ENCODE data around the gene CNN3. TPM values are rescaled to one million over a fixed set of nuclear protein-coding genes. Genes with fewer than 3 reads are reported as not detected.

Gene CNN3
- total RNA-seq, 2 experiments from 2014 or later: 3.5 to 4.6 TPM

DNA sequence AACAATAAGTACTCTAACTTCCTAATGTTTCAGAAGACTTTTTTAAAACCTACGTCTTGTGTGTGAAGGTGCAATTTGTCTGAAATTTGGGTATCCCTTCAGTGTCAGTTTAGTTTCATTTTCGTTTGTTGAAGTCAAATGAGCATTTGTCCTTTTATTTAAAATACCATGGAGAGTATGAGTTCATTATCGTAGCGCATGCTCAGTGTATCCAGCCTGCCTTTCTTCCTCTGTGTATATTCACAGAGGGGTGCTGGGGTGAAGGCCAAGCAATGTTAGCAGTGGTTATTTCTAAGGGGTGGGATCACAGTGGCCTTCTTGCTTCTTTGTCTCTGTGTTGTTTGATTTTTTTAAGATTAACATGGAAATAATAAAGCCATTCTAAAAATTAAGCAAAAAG lies 43.2 kb downstream of the CNN3 start:
- DNase-seq: no peak
- Mint-ChIP-seq H3K4me1 (peaks cover 10% of the 10 kb centered on the region), H3K27ac (peak overlapping the region; percentile 47), H3K36me3 (no peaks in the 10 kb centered on the region), H3K4me3 (peak overlapping the region; percentile 14), H3K27me3 (no peaks in the 10 kb centered on the region), H3K9me3 (ENCODE audit: low read depth) (no peaks in the 10 kb centered on the region)
- CTCF ChIA-PET: interaction anchor here (1.4 kb wide), 1 partner anchor 158 kb away, joined by 3 read pairs; no protein-coding TSS in a partner anchor
- ATAC-seq: peak; percentile 72

DNA sequence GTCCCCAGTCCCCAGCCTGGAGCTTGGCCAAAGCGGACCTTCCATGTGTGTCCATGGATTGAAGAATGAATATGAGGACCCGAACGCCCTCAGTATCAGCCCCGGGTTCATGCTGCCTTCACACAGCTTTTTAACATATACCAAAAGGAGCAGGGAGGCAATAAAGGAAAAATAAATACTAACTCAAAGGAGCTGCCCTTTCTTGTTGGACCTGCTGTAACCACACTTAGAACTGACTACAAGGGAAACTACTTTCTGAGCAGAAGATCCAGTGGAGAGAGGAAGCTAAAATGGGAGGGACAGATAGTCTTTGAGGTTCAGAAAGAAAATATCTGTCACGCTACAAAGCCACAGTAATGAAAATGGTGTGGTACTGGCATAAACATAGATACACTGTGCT lies 48.6 kb downstream of the CNN3 start:
- H3K27me3 Mint-ChIP-seq: peaks cover 3% of the 10 kb centered on the region
- H3K4me3 Mint-ChIP-seq: no peak overlapping the region
- no peak overlapping the region for H3K27ac Mint-ChIP-seq
- ATAC-seq (no peak), DNase-seq (no peak)
- H3K4me1 Mint-ChIP-seq: peaks cover 15% of the 10 kb centered on the region
- no peaks in the 10 kb centered on the region for H3K36me3 Mint-ChIP-seq
- CTCF ChIA-PET: no interaction called here
- H3K9me3 Mint-ChIP-seq (ENCODE audit: low read depth): no peaks in the 10 kb centered on the region

DNA sequence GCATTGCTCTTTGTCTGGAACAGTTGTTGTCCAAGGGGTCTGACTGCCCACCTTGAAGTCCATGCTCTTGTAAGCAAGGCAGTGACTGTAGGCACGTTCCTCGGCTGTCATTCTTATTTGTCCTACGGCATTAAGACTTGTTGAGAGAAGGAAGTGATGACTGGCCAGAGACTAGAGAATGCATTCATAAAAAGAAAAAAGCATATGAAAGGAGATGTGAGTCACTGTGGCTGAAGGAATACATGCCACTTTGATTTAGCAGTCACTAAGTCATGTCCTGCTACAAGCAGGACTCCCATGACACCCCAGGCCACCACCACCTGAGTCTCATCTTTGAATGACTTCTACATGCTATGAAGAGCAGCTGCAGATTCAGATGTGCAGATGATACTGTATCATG lies 50.5 kb downstream of the CNN3 start:
- peaks cover 9% of the 10 kb centered on the region for H3K4me1 Mint-ChIP-seq
- peaks cover 3% of the 10 kb centered on the region for H3K27me3 Mint-ChIP-seq
- no peak overlapping the region for H3K4me3 Mint-ChIP-seq
- CTCF ChIA-PET: interaction anchor here (1.3 to 1.4 kb wide), 2 partner anchors 9 to 22 kb away, joined by 3 to 7 read pairs; no protein-coding TSS in a partner anchor
- H3K9me3 Mint-ChIP-seq (ENCODE audit: low read depth): no peaks in the 10 kb centered on the region
- ATAC-seq (no peak), DNase-seq (no peak)
- no peak overlapping the region for H3K27ac Mint-ChIP-seq
- H3K36me3 Mint-ChIP-seq: no peaks in the 10 kb centered on the region

DNA sequence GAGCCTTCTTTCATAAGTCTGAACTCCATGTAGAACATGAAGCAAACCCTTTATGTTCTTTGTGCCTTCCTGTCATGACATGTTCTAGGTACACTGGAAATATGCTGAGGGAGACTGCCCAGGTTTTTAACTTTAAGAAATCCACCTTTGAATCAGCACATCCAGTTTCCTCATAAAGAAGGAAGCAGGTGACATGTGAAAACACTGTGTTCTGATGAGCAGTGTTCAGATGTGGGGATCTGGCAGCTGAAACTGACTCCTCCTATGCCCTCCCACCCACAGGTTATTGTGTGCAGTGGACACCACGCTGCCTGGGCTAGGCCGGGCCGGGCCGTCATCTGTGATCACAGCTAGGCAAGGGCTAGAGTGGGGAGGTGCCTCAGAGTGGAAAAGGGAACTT lies 51.1 kb downstream of the CNN3 start:
- CTCF ChIA-PET: interaction anchor here (1.3 to 1.4 kb wide), 2 partner anchors 10 to 21 kb away, joined by 3 to 7 read pairs; no protein-coding TSS in a partner anchor
- ATAC-seq: no peak
- Mint-ChIP-seq H3K36me3 (no peaks in the 10 kb centered on the region), H3K9me3 (ENCODE audit: low read depth) (no peaks in the 10 kb centered on the region), H3K27ac (no peak overlapping the region), H3K27me3 (peaks cover 3% of the 10 kb centered on the region), H3K4me1 (peaks cover 9% of the 10 kb centered on the region), H3K4me3 (no peak overlapping the region)
- no peak for DNase-seq

DNA sequence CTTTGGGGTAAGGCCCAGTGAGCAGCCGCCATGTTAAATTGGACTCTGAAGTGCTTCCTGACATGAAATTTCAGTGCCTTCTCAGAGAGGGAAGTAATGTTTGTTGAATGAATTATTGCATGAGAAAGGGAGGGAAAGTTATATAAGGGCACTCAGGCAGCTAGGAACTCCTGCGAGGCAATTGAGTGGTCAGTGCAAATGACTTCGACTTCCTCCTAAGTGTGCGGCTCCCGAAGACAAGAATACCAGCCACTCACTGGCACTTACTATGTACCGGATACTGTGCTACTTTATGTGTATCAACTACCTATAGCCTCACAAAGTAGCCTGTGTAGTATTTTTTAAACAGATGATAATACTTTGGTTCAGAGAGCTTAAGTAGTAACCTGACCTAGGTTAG lies 52.5 kb downstream of the CNN3 start:
- ATAC-seq (no peak), DNase-seq (no peak)
- H3K27ac Mint-ChIP-seq: no peak overlapping the region
- no peaks in the 10 kb centered on the region for H3K36me3 Mint-ChIP-seq
- H3K9me3 Mint-ChIP-seq (ENCODE audit: low read depth): no peaks in the 10 kb centered on the region
- H3K4me1 Mint-ChIP-seq: peaks cover 9% of the 10 kb centered on the region
- peaks cover 4% of the 10 kb centered on the region for H3K27me3 Mint-ChIP-seq
- CTCF ChIA-PET: interaction anchor here (0.8 to 1.1 kb wide), 2 partner anchors 19 to 20 kb away, joined by 3 read pairs; no protein-coding TSS in a partner anchor
- H3K4me3 Mint-ChIP-seq: no peak overlapping the region

DNA sequence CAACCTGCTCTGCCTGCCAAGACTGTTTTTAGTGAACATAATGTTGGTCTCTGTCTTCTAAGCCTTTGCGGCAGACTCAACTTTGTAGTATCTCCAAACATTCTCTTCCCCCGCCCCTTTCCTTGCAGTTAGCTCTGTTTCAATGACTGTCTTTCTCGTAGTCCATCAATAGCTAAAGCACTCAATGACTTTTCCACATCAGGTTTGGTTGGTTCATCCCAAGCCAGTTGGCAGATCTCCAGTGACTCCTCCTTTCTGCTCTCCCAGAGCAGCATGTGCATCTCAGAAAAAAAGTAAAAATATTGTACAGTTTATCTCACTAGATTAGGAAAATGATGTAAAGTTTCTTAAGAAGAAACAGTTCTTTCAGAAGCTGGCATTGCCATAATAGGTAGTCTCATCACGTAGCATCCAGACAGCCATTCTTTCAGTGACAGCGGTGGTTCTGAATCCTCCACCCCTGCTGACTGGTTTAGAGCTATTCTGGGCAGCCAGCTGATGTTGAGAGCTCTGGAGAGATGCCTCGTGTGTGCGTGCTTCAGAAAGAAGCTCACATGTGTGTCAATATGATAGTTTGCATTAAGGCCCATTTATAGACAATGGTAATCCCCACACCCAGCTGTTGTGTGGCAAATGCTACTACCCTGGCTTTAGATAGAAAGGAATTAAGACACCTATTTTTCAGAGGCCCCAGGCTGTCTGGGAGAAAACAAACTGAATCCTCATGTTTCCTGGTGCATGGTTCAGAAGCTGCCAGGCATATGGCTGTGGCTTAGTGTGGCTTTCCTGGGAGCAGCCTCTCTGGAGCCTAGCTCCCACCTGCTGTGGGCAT lies 53.2 kb downstream of the CNN3 start:
- H3K4me3 Mint-ChIP-seq: no peak overlapping the region
- CTCF ChIA-PET: interaction anchor here (0.8 to 1.1 kb wide), 2 partner anchors 18 to 20 kb away, joined by 3 read pairs; no protein-coding TSS in a partner anchor
- no peak overlapping the region for H3K27ac Mint-ChIP-seq
- no peaks in the 10 kb centered on the region for H3K36me3 Mint-ChIP-seq
- H3K4me1 Mint-ChIP-seq: peaks cover 9% of the 10 kb centered on the region
- no peaks in the 10 kb centered on the region for H3K9me3 Mint-ChIP-seq (ENCODE audit: low read depth)
- no peak for ATAC-seq
- no peak for DNase-seq
- peaks cover 7% of the 10 kb centered on the region for H3K27me3 Mint-ChIP-seq

DNA sequence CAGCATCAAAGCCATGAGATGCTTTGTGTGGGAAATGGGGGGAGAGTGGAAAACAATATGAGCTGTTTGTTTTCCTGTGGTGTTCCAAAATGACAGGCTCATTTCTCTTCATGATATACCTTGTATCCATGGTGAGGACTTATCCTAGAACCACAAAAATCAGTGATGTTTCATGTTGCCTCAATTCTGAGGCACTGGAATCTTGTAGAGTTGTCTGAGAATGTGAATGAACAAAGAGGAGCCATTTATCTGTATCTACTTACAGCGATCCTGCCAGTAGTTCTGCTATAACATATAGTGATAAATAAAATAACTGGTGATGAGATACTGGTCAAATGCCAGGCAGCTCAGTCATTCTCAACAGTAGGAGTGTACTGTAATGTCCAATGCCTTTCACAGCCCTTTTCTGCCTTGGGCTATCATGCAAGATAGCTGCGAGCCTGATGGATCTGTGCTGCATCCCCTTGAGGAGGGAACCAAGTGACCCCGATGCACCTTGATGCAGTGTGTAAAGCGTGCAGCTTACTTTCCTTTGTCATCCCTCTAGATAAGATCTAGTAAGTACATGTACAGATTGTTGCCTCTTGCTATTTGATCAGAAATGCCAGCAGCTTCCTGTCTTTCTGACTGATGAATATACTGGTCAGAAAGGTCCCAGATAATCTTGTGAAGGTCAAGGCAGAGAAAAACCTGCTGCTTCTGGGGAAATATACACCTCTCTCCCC lies 54.0 kb downstream of the CNN3 start:
- CTCF ChIA-PET: interaction anchor here (1.1 kb wide), 1 partner anchor 19 kb away, joined by 3 read pairs; no protein-coding TSS in a partner anchor
- Mint-ChIP-seq H3K4me3 (no peak overlapping the region), H3K9me3 (ENCODE audit: low read depth) (no peaks in the 10 kb centered on the region), H3K36me3 (no peaks in the 10 kb centered on the region), H3K27ac (no peak overlapping the region), H3K27me3 (peaks cover 7% of the 10 kb centered on the region), H3K4me1 (peaks cover 9% of the 10 kb centered on the region)
- no peak for DNase-seq
- no peak for ATAC-seq

DNA sequence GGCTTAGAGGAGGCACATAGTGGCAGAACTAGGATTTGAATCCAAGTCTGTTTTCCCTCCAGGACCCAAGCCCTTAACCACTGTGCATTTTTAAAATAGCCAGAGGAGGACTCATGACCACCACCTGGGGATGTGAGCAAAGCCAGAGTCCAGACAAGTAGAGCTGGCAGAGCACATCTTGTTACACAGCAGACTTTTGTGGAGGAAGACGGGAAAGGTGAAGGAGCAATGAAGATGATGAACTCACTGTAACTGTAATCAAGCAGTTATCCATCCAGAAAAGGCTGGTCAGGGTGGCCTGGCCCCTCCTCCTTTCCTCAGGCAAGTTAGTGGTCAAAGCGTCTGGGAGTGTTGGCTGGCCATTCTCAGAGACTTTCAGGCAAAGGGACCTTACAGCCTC lies 55.9 kb downstream of the CNN3 start:
- H3K4me3 Mint-ChIP-seq: no peak overlapping the region
- ATAC-seq (no peak), DNase-seq (no peak)
- H3K4me1 Mint-ChIP-seq: peaks cover 6% of the 10 kb centered on the region
- no peaks in the 10 kb centered on the region for H3K36me3 Mint-ChIP-seq
- CTCF ChIA-PET: no interaction called here
- H3K9me3 Mint-ChIP-seq (ENCODE audit: low read depth): no peaks in the 10 kb centered on the region
- H3K27me3 Mint-ChIP-seq: peaks cover 4% of the 10 kb centered on the region
- no peak overlapping the region for H3K27ac Mint-ChIP-seq

DNA sequence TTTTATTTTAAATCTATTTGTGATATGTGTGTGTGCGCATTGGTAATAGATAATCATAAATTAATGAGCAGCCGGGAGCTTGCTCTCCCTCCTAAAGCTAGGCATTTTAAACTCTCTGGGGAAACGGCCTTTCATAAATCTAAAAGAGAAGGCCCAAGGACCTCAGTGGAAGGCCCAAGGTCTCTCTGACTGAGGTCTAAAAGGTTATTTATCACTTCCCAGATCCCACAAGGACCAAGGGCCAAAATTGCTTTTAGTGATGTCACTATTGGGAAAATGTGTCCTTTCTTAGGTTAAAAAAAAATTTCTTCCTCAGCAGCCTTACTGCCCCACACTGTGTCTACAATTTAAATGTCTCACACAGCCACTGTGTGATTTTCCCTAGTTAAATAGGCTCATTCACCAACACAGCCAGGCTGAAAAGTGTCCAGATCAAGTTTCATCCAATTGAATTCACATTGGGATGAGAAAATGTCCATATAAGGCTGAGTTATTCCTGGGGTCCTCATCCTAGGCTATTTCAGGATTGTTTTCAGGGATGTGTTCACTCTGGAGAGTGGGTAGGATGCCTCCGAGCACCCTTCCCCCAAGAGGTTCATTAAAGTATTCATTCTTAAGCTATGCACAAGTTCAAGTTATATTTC lies 60.6 kb downstream of the CNN3 start:
- H3K9me3 Mint-ChIP-seq (ENCODE audit: low read depth): no peaks in the 10 kb centered on the region
- DNase-seq: no peak
- H3K27ac Mint-ChIP-seq: no peak overlapping the region
- CTCF ChIA-PET: interaction anchor here (0.8 to 3.6 kb wide), 2 partner anchors 12 to 177 kb away, joined by 3 to 24 read pairs; no protein-coding TSS in a partner anchor
- H3K27me3 Mint-ChIP-seq: peaks cover 6% of the 10 kb centered on the region
- no peaks in the 10 kb centered on the region for H3K36me3 Mint-ChIP-seq
- no peaks in the 10 kb centered on the region for H3K4me1 Mint-ChIP-seq
- H3K4me3 Mint-ChIP-seq: no peak overlapping the region
- no peak for ATAC-seq

DNA sequence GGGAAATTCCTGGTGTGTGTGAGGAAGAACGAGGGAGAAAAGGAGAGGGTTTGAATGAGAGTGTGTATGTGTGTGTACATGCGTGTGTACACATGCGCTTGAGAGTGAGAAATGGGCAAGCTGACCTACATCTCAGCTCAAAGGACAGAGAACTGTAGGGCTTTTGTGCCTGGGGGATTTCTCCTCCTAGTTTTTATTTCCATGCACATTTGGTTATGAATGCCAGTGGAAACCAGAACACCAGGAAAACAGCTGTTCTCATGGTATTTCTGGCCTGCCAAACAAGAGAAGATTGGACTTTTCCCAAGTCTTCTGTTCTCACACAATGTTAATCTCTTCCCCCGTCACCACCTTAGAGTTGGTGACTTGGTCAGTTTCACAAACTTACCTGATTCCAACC lies 61.5 kb downstream of the CNN3 start:
- H3K4me1 Mint-ChIP-seq: no peaks in the 10 kb centered on the region
- CTCF ChIA-PET: interaction anchor here (0.8 to 3.6 kb wide), 2 partner anchors 11 to 178 kb away, joined by 3 to 24 read pairs; no protein-coding TSS in a partner anchor
- no peak for ATAC-seq

DNA sequence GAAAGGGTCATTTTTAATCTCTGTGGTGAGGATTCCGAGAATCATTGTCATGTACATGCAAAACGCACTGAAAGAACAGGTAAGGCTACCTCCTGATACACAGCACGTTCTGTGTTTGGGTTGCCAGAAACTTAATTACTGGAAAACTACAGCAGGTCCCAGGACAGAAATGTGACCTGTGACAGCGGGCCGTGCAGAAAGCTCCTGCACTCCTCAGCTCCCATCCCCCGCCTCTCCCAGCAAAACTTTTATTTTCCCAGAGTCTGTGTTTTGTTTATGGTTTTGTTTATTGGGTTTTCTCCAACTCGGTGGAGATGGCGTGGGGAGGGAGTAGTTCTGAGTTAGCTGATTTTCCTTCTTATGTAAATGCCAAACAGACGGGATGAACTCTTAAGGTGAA lies 62.1 kb downstream of the CNN3 start:
- no peaks in the 10 kb centered on the region for H3K36me3 Mint-ChIP-seq
- H3K4me1 Mint-ChIP-seq: no peaks in the 10 kb centered on the region
- H3K4me3 Mint-ChIP-seq: no peak overlapping the region
- no peak overlapping the region for H3K27ac Mint-ChIP-seq
- CTCF ChIA-PET: interaction anchor here (3.6 kb wide), 1 partner anchor 10 kb away, joined by 24 read pairs; no protein-coding TSS in a partner anchor
- H3K9me3 Mint-ChIP-seq (ENCODE audit: low read depth): no peaks in the 10 kb centered on the region
- ATAC-seq (no peak), DNase-seq (no peak)
- peaks cover 12% of the 10 kb centered on the region for H3K27me3 Mint-ChIP-seq

More for the DNA sequence above, 61.5 kb downstream of the CNN3 start:
- peaks cover 9% of the 10 kb centered on the region for H3K27me3 Mint-ChIP-seq
- no peaks in the 10 kb centered on the region for H3K9me3 Mint-ChIP-seq (ENCODE audit: low read depth)
- no peak for DNase-seq
- H3K36me3 Mint-ChIP-seq: no peaks in the 10 kb centered on the region
- no peak overlapping the region for H3K4me3 Mint-ChIP-seq
- no peak overlapping the region for H3K27ac Mint-ChIP-seq

DNA sequence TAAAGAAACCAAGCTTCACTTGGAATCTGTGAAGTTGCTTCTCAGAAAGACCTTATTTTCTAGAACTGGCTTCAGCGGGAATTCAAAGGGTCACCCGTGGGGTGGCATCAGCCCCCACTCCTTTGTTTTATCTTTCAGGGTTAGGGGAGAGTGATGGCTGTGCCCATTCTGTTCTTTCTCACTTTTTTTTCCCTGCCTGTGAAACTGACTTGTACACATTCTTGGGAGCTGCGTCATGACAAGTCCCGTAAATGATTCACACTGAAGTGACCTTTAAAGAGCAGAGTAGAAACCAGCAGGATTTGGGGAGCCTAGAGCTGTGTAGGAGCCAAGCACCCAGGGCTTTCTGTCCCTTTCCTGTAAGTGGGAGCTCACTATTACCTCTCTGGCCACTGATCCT lies 63.0 kb downstream of the CNN3 start:
- Mint-ChIP-seq H3K27ac (no peak overlapping the region), H3K36me3 (no peaks in the 10 kb centered on the region), H3K9me3 (ENCODE audit: low read depth) (no peaks in the 10 kb centered on the region), H3K27me3 (peaks cover 12% of the 10 kb centered on the region), H3K4me1 (no peaks in the 10 kb centered on the region), H3K4me3 (no peak overlapping the region)
- DNase-seq (no peak), ATAC-seq (no peak)
- CTCF ChIA-PET: interaction anchor here (1.2 to 3.6 kb wide), 2 partner anchors 9 to 179 kb away, joined by 5 to 24 read pairs; no protein-coding TSS in a partner anchor

DNA sequence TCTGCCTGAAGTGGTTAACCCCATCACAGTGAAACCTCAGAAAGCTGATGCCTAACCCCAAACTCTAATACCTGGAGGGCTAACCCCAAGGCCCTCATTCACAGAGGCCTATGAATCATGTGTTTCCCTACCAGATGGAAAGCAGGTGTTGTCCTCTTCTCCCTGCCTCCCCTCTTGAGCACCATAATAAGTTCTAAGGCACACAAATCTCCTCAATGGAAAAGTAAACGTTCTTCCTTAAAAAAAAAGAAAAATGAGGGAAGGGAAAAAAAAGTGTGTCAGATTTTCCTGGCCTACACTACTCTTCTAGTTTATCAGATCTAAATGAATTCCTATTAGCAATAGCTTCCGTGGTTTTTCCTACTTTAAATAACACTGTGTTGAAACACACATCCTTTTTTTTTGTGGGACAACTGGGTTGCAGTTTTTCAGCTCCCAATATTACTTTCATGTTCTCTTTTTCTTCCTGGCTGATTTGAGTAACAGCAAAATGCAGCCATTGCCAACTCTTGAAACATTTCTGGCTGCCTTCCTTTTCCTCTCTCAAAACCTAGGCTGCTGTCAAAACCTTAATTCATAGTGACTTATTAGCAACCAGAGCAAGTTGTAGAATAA lies 63.5 kb downstream of the CNN3 start:
- DNase-seq (no peak), ATAC-seq (no peak)
- CTCF ChIA-PET: interaction anchor here (1.2 to 3.6 kb wide), 3 partner anchors 9 to 180 kb away, joined by 5 to 24 read pairs (median 6); no protein-coding TSS in a partner anchor
- Mint-ChIP-seq H3K4me1 (no peaks in the 10 kb centered on the region), H3K27ac (no peak overlapping the region), H3K36me3 (no peaks in the 10 kb centered on the region), H3K27me3 (peaks cover 12% of the 10 kb centered on the region), H3K9me3 (ENCODE audit: low read depth) (no peaks in the 10 kb centered on the region), H3K4me3 (no peak overlapping the region)

Measured in activated CD8-positive, alpha-beta memory T cell treated with anti-CD3 and anti-CD28 coated beads, Interleukin-2, amount 10 ng/mL, durations not matched to agents 7 days and 5 days (primary cell).